ENCODE results near the gene CCDC15. TPM values are rescaled to one million over a fixed set of nuclear protein-coding genes. Genes with fewer than 3 reads are reported as not detected.

The CCDC15 gene
- total RNA-seq, 1 experiment from 2014 or later, result 2.3 TPM

DNA sequence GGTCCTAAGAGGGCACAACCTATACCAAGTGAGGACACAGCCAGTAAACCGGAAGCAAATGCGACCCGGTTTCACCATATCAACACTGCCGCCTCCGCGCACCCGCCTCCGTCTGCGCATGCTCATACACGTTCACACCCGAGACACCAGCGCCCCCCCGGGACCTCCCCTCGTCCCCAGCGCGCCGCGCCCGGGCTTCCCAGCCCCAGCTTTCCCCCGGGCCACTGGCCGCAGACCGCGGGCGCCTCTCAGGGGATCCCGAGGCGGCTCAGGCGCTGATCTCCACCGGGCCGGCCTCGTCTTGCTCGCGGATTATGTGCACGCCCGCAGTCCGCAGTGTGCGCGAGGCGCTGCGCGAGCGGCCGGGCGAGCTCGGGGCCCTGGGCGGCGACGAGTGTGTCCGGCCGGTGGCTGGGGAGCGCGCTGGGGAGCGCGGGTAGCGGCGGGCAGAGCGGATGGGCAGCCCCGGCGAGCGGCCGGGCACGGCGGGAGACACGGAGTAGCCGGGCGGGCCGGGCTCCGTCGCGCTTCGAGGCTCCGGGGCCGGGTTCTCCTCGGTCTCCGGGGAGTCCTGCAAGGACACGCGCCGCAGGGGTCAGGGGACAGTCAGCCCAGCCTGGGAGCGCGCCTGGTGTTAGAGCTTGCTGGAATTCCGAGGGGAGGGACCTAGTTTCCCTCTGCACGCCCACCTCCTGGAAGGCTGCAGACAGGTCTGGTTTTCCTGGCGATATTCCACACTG is 33.0 kb upstream of the CCDC15 start:
- Histone ChIP-seq H2AFZ (ENCODE audit: low read length) (no peak overlapping the region), H3K36me3 (ENCODE audit: insufficient read depth, low read length) (no peaks in the 10 kb centered on the region), H3K4me3 (ENCODE audit: low read length) (no peak overlapping the region), H3K9me2 (replicated peaks; ENCODE audit: insufficient read depth, low read length) (no peaks in the 10 kb centered on the region), H3K27me3 (ENCODE audit: low read length) (no peaks in the 10 kb centered on the region), H3K9me3 (ENCODE audit: low read length) (no peaks in the 10 kb centered on the region), H3K9ac (ENCODE audit: low read length) (no peak overlapping the region), H3K79me2 (ENCODE audit: low read length) (no peaks in the 10 kb centered on the region), H3K4me2 (ENCODE audit: low read depth, low read length, poor library complexity, severe bottlenecking) (no peak overlapping the region), H4K20me1 (ENCODE audit: insufficient read depth, low read depth, low read length) (no peaks in the 10 kb centered on the region), H3K4me1 (ENCODE audit: low read length) (no peaks in the 10 kb centered on the region), H3K27ac (ENCODE audit: low read length) (no peak overlapping the region)
- DNase-seq, result no peak

DNA sequence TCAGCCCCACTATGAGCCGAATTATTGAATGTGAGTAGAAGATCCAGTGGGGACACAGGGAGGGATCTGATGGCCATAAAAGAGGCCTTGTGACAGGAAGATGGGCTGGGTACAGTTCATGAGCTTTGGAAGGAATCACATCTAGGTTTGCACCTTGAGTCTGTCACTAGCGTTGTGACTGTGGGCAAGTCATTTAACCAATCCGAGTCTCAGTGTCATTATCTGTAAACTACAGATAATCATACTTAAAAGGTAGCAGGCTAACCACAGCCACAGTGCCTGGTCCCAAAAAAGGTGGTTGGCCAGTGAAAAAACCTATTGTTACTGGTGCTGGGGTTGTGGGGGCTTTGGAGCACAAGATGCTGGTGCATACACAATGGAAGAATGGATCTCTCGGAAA is 31.2 kb upstream of the CCDC15 start:
- H4K20me1 ChIP-seq (ENCODE audit: insufficient read depth, low read depth, low read length), result no peaks in the 10 kb centered on the region

DNA sequence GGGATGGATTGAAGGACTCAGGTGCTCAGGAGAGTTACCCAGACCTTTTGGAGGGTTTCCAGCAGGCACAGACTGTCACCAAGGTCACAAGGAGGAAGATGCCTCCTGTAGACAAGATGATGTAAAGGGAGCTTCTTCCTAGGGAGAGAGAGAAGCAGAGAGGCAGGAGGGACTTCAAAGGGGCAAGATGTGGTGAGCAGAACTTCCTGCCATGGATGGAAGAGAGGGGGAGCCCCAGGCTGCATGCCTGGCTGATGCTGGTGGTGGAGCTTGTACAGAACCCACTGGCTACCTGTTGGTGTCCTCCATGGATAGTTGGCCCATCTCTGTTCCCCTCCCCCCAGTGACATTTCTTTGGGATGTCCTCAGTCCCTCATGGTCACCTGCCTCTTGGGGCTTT is 30.7 kb upstream of the CCDC15 start:
- no peaks in the 10 kb centered on the region for H3K9me3 ChIP-seq (ENCODE audit: low read length)
- no peak for DNase-seq
- no peak overlapping the region for H3K27ac ChIP-seq (ENCODE audit: low read length)
- H3K4me2 ChIP-seq (ENCODE audit: low read depth, low read length, poor library complexity, severe bottlenecking), result no peak overlapping the region
- H3K4me1 ChIP-seq (ENCODE audit: low read length), result no peaks in the 10 kb centered on the region
- no peaks in the 10 kb centered on the region for H3K36me3 ChIP-seq (ENCODE audit: insufficient read depth, low read length)
- H3K9me2 ChIP-seq (replicated peaks; ENCODE audit: insufficient read depth, low read length), result no peaks in the 10 kb centered on the region
- no peak overlapping the region for H3K9ac ChIP-seq (ENCODE audit: low read length)
- no peaks in the 10 kb centered on the region for H3K27me3 ChIP-seq (ENCODE audit: low read length)
- no peaks in the 10 kb centered on the region for H3K79me2 ChIP-seq (ENCODE audit: low read length)
- no peaks in the 10 kb centered on the region for H4K20me1 ChIP-seq (ENCODE audit: insufficient read depth, low read depth, low read length)
- no peak overlapping the region for H2AFZ ChIP-seq (ENCODE audit: low read length)
- H3K4me3 ChIP-seq (ENCODE audit: low read length), result no peak overlapping the region

More for the DNA sequence above, 31.2 kb upstream of the CCDC15 start:
- H3K4me2 ChIP-seq (ENCODE audit: low read depth, low read length, poor library complexity, severe bottlenecking), result no peak overlapping the region
- no peak overlapping the region for H3K9ac ChIP-seq (ENCODE audit: low read length)
- DNase-seq, result no peak
- H3K27me3 ChIP-seq (ENCODE audit: low read length), result no peaks in the 10 kb centered on the region
- H3K4me3 ChIP-seq (ENCODE audit: low read length), result no peak overlapping the region
- H3K9me3 ChIP-seq (ENCODE audit: low read length), result no peaks in the 10 kb centered on the region
- no peaks in the 10 kb centered on the region for H3K79me2 ChIP-seq (ENCODE audit: low read length)
- no peak overlapping the region for H3K27ac ChIP-seq (ENCODE audit: low read length)
- H3K9me2 ChIP-seq (replicated peaks; ENCODE audit: insufficient read depth, low read length), result no peaks in the 10 kb centered on the region
- H3K4me1 ChIP-seq (ENCODE audit: low read length), result no peaks in the 10 kb centered on the region
- H3K36me3 ChIP-seq (ENCODE audit: insufficient read depth, low read length), result no peaks in the 10 kb centered on the region
- no peak overlapping the region for H2AFZ ChIP-seq (ENCODE audit: low read length)

DNA sequence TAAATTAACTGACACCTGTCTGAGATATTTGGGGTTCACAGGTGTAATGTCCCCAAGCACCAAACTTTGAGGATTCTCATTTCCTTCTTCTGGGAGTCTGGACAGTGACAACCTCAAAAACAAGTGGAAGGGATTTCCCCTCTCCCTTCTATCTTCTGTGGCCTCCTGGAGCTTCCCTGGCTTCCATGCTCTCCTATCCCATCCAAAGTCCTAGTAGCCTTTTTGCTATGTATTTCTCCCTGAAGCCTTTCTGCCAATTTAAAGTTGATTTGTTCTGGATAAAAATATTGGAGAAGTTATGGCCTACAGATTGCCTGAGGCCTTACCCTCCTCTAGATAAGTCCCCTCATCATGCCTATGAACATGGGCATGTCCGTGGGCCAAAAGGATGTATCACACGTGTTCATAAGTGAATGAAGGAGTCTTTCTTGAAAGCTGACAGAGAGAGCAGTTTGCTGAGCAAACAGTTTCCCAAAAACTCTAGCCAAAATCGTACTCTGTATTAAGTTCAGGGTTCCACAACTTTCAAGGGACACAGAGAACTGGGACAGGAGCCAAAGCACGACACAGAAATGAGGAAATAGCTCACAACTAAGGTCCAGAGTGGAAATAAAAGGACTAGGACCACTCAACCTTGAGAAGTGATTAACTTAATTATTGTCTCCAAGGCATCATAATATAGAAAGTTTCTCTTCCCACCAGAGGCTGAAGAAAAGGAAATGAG is 24.9 kb upstream of the CCDC15 start:
- Histone ChIP-seq H3K79me2 (ENCODE audit: low read length) (no peaks in the 10 kb centered on the region), H3K27me3 (ENCODE audit: low read length) (no peaks in the 10 kb centered on the region), H3K4me3 (ENCODE audit: low read length) (no peak overlapping the region), H3K9ac (ENCODE audit: low read length) (no peak overlapping the region), H3K9me3 (ENCODE audit: low read length) (no peaks in the 10 kb centered on the region), H3K4me2 (ENCODE audit: low read depth, low read length, poor library complexity, severe bottlenecking) (no peak overlapping the region), H2AFZ (ENCODE audit: low read length) (no peak overlapping the region), H3K9me2 (replicated peaks; ENCODE audit: insufficient read depth, low read length) (no peaks in the 10 kb centered on the region), H3K36me3 (ENCODE audit: insufficient read depth, low read length) (no peaks in the 10 kb centered on the region), H3K27ac (ENCODE audit: low read length) (no peak overlapping the region), H4K20me1 (ENCODE audit: insufficient read depth, low read depth, low read length) (no peaks in the 10 kb centered on the region), H3K4me1 (ENCODE audit: low read length) (no peaks in the 10 kb centered on the region)
- no peak for DNase-seq

DNA sequence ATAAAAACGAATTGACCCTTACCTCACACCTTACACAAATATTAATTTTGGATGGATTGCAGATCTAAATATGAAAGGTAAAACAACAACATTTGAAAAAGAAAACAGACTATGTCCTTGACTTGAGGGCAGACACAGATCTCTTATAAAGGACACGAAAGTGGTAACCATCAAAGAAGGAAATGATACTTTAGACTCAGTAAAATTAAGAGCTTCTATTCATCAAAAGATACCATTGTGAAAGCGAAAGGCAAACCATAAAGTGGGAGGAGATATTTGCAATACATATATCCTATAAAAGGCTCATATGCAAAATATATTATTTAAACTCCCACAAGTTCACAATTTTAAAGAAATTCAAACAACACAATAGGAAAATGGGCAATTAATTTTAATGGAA is 23.2 kb upstream of the CCDC15 start:
- no peaks in the 10 kb centered on the region for H3K79me2 ChIP-seq (ENCODE audit: low read length)
- DNase-seq, result no peak

DNA sequence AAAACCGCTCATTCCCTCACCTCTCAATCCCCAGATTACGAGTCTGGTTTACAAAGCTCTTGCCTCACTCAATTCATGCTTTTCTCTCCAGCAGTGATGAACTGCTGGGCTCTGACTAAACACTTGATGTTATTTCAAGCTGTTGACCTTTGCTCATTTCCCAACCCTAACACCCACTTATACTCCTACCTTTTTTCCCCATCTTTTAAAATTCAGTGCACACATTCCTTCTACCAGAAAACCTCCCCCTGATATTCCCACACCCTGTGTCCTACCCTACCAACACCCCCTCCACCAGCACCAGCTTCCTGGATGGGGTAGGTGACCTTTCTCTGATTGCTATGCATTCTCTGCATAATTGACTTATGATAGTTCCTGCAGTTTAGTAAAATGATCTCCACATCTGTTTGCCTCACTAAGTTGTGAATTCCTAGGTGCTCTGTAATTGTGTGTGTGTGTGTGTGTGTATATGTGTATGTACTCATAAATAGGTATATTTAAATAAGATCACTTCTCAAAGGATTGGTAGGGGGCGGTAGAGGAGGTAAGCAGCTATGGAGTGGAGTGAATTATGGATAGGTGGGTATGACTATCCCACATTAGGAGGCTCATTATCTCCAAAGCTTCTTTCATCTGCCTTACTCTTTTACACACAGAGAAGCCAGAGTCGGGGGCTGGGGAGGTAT is 19.0 kb upstream of the CCDC15 start:
- Histone ChIP-seq H3K79me2 (ENCODE audit: low read length) (no peaks in the 10 kb centered on the region), H3K9ac (ENCODE audit: low read length) (no peak overlapping the region), H3K9me2 (replicated peaks; ENCODE audit: insufficient read depth, low read length) (no peaks in the 10 kb centered on the region), H4K20me1 (ENCODE audit: insufficient read depth, low read depth, low read length) (no peaks in the 10 kb centered on the region), H2AFZ (ENCODE audit: low read length) (no peak overlapping the region), H3K4me3 (ENCODE audit: low read length) (no peak overlapping the region), H3K9me3 (ENCODE audit: low read length) (no peaks in the 10 kb centered on the region), H3K36me3 (ENCODE audit: insufficient read depth, low read length) (no peaks in the 10 kb centered on the region), H3K27me3 (ENCODE audit: low read length) (no peaks in the 10 kb centered on the region), H3K27ac (ENCODE audit: low read length) (no peak overlapping the region), H3K4me1 (ENCODE audit: low read length) (no peaks in the 10 kb centered on the region), H3K4me2 (ENCODE audit: low read depth, low read length, poor library complexity, severe bottlenecking) (no peak overlapping the region)
- no peak for DNase-seq

More for the DNA sequence above, 23.2 kb upstream of the CCDC15 start:
- Histone ChIP-seq H3K27ac (ENCODE audit: low read length) (no peak overlapping the region), H4K20me1 (ENCODE audit: insufficient read depth, low read depth, low read length) (no peaks in the 10 kb centered on the region), H3K4me3 (ENCODE audit: low read length) (no peak overlapping the region), H3K36me3 (ENCODE audit: insufficient read depth, low read length) (no peaks in the 10 kb centered on the region), H3K4me2 (ENCODE audit: low read depth, low read length, poor library complexity, severe bottlenecking) (no peak overlapping the region), H3K4me1 (ENCODE audit: low read length) (no peaks in the 10 kb centered on the region), H3K9me3 (ENCODE audit: low read length) (no peaks in the 10 kb centered on the region), H3K9me2 (replicated peaks; ENCODE audit: insufficient read depth, low read length) (no peaks in the 10 kb centered on the region), H3K9ac (ENCODE audit: low read length) (no peak overlapping the region), H2AFZ (ENCODE audit: low read length) (no peak overlapping the region), H3K27me3 (ENCODE audit: low read length) (no peaks in the 10 kb centered on the region)

DNA sequence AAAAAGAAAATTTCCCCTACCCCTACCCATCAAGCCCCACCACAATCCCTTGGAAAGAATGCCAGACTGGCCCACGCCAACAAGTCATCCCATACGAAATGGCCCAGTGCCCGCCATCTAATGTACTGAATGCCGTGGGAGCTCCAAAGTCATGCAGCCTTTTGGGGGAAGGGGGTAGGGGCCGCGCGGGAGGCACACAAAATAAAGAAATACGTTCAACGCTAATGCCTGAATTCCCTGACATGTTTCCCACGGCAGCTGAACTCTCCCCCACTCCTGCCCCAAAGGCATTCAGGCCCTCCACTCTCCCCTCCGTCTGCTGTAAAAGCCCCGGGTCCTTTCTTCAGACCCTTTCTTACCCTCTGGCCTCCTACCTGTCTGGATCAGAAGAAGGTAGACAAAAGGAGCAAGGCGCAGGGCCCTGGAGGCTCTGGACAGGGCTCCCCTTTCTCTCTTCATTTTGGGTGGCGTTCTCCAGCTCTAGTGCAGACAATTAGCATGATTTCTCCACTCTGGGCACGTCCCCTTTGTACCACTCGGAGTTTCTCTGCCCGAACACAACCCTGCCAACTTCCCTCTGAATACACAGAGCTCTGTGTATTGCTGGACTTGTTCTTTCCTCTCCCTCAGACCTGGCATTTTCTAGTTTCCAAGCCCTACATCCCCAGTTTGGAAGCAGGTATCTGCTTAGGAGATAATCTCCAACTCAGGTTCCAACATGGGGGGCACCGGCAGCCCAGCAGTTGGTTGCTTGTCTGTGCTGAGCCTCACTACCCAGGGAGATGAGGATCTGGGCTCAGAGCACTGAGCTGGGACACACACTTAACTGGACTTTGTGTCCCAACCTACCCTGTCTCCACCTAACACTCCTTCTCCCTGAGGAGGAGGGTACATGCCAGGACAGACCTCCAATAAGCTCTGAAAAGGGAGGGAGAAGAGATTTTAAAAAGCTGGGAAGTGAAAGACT is 18.2 kb upstream of the CCDC15 start, which contains the start of gene HEPACAM:
Gene HEPACAM (minus strand): TSS at position 500 of the 967 bp plus-strand sequence. CDS start 41 bp downstream, at position 459.
- Histone ChIP-seq H3K9me3 (ENCODE audit: low read length) (no peaks in the 10 kb centered on the region), H3K4me2 (ENCODE audit: low read depth, low read length, poor library complexity, severe bottlenecking) (no peak within 1 kb of the TSS), H3K9me2 (replicated peaks; ENCODE audit: insufficient read depth, low read length) (no peaks in the 10 kb centered on the region), H3K27me3 (ENCODE audit: low read length) (no peaks in the 10 kb centered on the region), H4K20me1 (ENCODE audit: insufficient read depth, low read depth, low read length) (no peaks in the 10 kb centered on the region), H3K27ac (ENCODE audit: low read length) (no peak within 1 kb of the TSS), H3K4me3 (ENCODE audit: low read length) (no peak within 1 kb of the TSS), H3K36me3 (ENCODE audit: insufficient read depth, low read length) (no peaks in the 10 kb centered on the region), H2AFZ (ENCODE audit: low read length) (no peak within 1 kb of the TSS), H3K9ac (ENCODE audit: low read length) (no peak within 1 kb of the TSS), H3K79me2 (ENCODE audit: low read length) (no peaks in the 10 kb centered on the region), H3K4me1 (ENCODE audit: low read length) (no peaks in the 10 kb centered on the region)
- no peak for DNase-seq

Data from Karpas-422 (cell line).